Measurements from ENCODE around the gene MGAT4A.
A peak's percentile ranks its signal among the peaks of the same experiment; 100 is the strongest.

Gene MGAT4A

DNA sequence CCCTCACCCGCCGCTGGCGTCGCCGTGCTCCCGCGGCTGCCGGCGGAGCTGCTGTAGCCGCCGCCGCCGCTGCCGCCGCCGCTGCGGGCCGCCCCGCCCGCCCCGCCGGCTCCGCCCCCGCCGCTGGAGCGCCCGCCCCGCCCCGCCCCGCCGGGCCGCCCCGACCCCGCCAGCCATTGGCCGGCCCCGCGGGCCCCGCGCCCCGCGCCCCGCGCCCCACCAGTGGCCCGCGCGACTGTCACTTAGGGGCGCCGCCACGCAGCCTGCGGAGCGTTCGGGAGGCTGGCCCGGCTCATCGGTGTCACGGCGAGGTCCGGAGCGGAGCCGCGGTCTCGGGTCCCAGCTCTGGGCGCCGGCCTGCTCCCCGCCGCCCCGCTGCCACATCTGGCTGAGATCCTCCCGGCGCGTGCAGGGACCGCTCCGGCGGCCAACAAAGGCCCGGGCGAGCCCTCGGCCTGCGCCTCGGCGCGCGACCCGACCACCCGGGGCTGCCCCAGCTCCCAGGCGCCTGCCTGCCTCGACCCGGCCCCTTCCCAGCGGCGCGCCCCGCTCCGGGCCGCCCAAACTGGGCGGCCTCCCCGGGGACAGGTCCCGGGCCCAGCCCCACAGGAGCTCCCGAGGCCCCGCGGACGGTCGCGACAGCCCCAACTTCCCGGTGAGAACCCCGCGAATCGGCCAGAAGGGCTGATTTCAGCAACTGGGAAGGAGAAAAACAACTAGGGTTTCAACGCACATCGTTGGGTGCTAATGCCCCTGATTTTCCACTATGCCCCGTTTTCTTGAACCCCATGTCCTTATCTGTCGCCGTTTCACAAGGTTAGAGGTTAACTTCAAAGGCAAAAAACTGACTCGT, at the start of gene MGAT4A:
MGAT4A (minus strand) TSS at position 92 of the 853 bp plus-strand sequence. CDS start 4,800 bp downstream, outside the sequence.
- DNase-seq = peak; percentile 72

DNA sequence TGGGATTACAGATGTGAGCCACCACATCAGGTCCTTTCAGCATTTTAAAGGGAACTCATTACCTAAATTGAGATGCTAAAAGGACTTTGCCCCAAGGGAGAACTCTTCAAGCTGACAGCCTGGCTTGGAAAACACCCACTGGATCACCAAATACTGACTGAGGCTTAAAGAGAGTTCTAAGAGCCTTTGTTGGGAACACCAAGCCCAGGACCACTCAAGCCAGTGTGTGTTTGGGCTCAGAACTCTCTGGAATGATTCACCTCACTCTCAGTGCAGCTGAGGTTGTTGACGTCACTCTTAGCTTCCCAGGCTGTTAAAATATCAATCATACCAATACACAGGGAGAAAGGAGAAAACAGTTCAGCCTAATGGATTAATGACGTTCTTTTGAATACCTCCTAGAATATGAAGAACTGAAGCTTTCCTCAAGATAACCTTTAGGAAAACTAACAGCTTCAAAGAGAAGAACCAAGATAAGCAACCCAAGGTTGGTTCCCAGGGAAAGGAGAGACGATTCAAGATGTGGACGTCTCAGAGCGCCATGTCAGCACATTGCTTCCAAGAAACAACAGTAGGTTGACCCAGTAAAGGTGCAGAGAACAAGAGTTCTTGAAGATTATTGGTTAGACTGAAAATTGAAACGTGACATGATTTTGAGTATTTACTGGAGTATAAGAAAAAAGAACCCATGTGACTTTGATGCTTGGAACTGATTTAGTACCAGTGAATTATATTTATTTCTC, 48.0 kb upstream of the MGAT4A start:
- no peak for DNase-seq

DNA sequence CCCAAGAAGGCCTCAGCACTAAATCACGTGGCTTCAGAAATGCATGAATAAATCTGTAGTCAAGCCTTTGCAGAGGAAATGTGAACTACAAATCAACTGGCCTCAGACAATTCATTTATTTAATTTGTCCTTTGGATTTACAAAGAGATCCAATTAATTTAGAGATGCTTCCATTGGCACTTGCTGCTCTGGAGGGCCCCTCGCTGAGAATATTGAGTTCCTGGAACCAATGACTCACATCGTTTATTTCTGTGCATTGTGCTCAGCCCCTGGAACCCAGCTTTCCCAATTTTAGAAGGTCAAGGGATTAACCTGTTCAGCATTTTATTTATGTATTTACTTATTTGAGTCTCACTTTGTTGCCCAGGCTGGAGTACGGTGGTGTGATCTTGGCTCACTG, 47.2 kb upstream of the MGAT4A start:
- no peak for DNase-seq

DNA sequence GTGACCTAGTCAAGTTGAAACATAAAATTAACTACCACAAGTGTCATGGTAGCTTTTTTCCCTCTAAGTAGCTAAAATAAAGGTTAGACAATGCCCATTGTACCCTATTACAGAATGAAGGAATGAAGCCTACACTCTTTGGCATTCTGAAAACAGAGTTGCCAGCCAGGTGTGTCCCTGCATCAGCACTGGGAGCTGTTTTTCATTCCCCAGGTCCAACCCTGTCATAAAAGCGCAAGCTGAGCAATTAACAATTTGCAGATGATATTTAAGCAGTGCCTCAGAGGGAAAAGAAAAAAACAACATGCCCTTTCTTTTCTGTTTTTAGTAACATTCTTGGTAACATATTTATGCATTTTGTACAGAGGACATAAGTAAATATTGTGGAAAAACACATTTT, 46.8 kb upstream of the MGAT4A start:
- no peak for DNase-seq

DNA sequence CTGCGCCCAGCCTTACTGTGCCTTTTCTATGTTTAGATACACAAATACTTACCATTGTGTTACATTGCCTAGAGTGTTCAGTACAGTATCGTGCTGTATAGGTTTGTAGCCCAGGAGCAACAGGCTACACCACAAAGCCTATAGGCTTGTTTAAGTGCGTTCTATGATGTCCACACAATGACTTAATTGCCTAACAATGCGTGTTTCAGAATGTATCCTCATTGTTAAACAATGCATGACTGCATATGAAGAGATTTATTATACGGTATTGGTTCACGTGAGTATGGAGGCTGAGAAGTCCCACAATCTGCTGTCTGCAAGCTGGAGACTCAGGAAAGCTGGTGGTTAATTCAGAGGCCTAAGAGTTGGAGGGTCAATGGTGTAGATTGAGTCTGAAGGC, 46.1 kb upstream of the MGAT4A start:
- no peak for DNase-seq

DNA sequence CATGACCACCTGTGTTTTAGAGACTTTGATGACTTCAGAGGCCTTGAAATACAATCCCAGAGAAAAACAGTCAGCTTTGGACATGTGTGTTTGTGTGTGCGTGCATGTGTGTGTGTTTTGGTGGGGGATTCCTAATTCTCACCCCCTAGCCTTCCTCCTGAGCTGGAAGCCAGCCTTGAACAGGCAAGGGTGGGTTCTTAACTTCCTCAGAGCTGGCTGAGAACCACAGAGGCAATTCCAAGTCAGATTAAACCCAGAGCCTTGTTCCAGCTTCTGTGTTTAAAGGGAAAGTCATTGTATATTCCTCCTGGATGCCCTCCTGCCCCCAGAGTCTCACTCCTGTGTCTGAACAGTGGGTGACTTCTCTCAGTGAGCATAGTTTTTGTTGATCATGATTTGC, 45.2 kb upstream of the MGAT4A start:
- DNase-seq = no peak

DNA sequence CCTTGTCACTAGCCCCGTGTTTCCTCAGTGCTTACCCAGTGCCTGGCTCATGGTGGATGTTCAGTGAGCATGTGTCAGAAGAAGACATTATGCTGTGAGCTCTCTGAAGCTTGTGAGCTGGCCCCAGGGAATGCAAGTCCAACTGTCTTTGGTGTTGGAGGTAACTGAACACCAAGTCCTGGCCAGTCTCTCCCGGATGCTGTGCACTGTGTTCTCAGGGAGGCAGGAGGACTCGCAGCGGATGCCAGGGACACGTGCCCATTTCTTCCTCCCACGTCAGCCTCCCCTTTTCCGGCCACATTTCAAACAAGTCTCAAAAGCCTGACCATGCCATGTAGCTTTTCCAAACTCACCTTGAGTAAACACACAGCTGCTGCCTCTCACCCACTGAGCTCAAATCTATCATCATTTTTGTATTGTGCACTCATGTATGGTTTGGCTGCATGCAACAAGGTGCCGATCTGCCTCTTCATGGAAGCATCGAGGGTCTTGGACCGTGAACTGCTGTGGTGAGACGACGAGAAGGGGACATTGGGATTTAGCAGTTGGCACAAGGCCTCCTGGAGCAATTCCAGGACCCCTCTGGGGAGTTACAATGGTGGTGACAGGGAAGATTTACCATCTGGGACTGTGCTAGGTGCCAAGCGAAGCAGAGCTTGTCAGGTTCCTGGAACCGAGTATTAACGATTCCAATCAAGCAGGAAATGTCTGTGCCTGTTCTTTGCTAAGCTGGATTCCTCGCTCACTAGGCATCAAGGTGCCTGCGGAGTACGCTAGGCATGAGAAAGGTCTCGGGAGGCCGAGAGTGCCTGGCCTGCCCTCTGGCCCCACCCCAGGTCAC, 44.4 kb upstream of the MGAT4A start:
- no peak for DNase-seq

DNA sequence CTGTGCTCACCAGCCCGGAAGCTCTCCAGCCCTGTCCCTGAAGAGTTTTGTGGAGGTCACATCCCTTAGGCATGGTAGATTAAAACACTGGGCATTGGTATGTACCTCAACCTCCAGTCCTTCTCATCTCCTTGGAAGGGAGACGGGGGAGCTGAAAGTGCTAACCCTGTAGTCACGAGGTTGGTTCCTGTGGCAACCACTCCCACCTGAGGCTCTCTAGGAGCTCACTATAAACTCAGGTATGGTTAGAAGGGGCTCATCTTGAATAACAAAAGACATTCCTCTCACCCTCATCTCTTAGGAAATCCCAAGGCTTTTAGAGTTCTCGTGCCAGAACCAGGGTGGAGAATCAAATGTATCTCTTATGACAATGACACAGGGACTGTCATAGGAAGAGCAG, 43.0 kb upstream of the MGAT4A start:
- no peak for DNase-seq

DNA sequence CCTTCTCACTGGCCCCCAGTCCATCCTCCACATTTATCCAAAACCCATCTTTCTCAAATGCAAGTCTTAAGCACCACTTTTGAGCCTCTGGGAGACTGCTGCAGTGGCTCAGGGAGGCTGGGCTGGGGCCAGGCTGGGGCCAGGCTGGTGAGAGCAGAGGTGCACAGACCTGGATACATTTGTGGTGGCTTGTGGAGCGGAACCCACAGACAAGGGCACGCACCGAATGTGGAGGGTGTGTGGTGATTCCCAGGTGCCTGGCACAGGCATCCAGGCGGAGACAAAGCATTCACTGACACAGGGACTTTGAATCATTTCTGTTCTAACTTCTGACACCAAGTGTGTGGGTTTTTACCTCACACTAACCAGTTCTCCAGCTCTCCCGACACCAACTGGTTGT, 42.2 kb upstream of the MGAT4A start:
- no peak for DNase-seq

DNA sequence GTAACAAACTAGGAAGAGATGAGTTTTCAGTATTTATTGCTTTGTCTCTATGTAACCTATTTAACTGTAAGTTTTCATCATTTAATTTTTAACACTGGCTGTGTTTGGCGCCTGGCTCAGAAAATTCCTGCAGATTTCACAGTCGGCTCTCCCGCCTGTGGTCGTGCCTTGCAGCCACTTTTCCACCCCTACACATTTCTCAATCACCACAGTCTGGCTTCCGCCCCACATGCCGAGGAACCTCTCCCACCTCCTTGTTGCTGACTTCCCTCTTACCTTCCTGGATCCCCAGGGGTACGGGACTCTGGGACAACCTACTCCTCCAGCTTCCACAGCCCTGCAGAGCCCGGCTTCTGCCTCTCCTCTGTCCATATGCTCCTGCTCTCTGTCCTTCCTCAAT, 41.6 kb upstream of the MGAT4A start:
- no peak for DNase-seq

DNA sequence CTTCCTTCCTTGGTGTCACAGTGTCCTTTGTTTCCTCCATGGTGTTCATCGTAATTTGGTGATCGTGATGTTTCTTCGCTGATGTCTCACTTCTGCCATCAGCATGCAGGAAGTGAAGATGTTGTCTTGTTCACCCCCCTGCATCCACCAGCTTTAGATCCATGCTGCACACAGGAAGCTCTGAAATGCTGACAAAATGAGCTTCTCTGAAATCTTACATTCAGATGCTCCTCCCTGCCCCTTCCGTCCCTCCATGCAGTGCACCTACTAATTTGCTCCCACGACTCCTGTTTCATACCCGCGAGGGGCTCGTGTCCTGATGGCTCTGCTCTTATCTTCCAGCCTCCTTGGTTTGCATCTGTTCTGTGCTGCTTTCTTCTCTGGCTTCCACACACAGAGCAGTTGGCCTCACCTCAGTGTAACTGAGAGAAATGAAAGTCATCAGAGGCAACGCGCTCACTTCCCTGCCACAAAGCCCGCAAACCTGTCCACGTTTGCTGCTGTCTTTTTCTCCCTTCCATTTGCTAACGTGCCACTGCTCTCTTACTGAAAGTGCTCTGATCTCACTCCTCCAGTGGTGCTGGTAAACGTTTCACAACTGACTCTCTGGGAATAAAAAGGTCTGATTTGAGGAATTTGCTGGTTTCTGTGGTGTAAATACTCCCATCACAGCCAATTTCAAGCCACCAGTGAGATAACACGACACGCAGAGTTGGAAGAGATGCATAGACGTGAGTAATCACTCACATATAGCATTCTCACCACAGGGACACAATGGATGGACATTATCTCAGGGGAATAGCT, 41.0 kb upstream of the MGAT4A start:
- DNase-seq = peak; percentile 34

DNA sequence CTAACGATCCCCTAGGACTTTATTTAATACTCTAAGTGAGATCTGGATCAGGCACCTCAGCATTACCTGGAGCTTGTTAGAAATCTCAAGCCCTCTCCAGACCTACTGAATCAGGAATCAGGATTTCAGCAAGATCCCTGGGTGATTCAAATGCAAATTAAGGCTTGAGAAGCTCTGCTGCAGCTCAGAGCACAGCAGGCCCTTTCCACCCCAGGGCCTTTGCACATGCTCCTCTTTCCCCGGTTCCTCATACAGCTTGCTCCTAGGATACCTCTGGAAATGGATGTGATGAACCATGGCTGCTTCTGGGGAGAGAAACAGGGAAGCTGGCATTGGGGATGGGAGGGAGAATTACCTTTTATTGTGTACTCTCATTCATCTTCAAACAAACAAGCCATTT, 40.3 kb upstream of the MGAT4A start:
- no peak for DNase-seq

DNA sequence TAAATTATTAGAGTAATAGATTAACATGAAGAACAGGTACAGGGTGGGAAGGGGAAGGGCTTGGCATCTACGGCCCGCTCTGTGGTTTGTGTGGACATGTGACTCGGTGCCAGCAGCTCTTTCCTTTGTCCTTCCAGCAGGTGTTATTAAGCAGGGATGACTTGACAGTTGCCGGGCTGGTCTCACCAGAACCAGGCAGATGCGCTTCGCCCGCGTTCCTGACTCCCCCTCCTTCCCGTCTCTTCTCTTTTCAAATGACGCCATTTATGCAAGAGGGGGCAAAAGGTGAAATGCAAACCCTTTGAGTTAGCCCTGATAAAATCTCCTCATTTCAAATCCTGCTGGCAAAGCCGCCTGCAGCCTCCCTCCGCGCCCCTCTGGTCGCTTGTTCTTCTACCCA, 38.9 kb upstream of the MGAT4A start:
- DNase-seq = peak; percentile 25

DNA sequence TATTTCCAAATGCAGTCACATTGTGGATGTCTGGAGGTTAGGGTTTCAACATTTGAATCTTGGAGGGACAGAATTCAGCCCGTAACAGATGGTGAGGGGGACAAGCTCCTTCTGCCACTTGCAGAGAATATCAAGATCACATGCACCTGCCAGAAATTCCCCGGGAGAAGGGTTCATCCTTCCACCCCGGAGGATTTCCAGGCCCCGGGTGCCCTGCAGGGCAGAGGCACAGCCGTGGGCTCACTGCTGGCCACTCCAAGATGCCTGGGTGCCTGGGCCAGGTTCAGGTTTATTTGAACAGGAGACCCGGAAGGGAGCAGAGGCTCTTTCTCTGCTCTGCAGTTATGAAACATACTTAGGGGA, 38.2 kb upstream of the MGAT4A start:
- no peak for DNase-seq

DNA sequence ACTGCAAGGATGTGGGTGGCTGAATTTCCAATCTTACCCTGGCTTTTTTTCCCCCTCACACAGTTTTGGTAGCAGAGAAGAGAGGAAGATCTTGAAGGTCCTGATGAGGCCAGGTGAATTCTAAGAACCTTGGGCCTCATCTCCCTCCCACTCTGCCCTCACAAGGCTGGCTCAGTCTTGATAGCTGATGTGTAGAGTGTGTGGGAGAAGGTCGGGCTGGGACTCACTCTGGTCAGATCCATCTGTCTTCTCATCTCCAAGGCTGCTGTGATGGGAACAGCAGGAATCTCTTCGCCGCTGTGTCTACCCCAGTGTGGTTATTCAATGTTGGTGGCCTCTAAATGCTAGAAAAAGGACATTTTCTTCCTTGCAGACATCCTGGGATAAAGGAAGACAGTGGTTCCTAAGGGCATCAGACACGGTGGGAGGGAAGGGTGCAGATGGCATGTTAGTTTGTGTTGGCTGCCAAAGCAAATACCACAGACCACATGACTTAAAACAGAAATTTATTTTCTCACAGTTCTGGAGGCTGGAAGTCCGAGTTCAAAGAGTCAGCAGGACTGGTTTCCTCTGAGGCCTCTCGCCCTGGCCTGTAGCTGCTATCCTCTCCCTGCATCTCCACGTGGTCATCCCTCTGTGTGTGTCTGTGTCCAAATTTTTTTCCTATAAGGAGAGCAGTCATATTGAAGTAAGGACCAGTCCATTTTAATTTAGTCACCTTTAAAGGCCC, 37.6 kb upstream of the MGAT4A start:
- no peak for DNase-seq

DNA sequence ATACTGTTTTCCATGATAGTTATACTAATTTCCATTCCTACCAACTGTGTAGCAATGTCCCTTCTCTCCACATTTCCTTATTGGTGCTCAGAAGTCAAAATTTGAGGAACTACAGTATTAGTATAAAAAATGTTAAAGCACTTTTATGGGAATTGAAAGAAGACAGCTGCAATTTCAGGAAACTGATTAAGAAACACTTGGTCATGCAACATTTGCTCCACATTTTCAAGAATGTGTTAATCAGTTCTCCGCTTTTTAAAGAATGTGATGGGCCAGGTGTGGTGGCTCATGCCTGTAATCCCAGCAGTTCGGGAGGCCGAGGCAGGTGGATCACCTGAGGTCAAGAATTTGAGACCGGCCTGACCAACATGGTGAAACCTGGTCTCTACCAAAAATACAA, 33.6 kb upstream of the MGAT4A start:
- peak; percentile 26 for DNase-seq

DNA sequence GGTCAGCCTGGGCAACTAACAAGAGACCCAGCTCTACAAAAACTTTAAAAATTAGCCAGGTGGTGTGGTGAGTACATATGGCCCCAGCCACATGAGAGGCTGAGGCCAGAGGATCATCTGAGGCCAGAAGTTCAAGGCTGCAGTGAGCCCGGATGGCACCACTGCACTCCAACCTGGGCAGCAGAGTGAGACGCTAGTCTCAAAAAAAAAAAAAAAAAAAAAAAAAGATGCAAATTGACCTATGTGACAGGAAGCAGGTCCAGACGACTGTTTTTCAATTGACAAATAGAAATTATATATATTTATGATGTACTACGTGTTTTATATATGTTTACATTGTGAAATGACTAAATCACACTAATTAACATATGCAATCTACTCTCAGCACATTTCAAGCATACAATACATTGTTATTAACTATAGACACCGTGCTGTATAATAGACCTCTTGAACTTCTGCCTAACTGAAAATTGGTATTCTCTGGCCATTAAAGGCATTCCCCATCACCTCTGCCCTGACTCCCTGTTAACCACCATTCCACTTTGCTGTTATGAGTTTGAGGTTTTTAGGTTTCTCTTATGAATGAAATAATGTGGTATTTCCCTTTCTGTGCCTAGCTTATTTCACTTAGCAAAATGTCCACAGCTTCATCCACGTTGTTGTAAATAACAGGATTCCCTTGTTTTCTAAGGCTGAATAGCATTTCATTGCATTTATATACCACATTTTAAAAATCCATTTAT, 32.4 kb upstream of the MGAT4A start:
- no peak for DNase-seq

DNA sequence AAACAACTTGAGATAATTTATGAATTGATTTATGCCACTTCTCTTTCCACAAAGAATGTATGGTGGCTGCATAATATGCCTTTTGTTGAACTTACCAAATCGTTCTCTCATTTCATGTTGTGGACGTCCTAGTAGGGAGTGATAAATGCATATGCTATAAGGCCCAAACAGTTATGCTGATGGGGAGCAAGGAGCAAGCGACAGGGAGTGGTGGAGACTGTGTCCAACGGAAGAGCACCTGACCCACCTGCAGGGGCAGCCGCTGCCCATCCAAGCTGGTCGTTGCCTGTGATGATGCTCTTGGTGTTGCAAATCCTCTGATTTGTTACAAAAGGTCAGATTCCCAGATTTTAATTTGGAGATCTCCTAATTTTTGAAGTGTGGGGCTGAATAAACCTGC, 31.0 kb upstream of the MGAT4A start:
- DNase-seq = no peak

DNA sequence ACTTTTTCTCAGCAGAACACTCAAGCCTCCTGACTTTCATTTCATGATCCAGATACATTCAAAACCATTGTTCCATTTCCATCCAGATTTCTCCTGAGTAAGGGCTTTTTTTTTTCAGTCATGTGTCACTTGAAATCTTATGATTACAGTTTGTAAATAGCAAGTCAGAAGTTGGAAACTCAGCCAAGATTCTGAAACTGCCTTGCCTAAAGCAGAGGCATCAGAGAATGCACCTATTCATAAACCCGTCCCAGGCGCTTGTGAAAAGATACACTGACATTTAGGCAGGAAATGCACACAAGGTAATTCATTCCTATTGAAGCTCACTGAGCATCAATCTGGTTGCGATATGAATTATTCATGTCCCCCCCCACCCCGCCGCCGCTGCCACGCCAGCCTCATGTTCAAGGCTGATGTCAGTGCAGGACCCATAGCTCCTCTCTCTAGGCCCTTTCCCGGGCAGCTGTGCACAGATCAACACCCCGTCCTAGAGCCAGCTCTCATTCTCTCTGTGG, 30.4 kb upstream of the MGAT4A start:
- DNase-seq = no peak

DNA sequence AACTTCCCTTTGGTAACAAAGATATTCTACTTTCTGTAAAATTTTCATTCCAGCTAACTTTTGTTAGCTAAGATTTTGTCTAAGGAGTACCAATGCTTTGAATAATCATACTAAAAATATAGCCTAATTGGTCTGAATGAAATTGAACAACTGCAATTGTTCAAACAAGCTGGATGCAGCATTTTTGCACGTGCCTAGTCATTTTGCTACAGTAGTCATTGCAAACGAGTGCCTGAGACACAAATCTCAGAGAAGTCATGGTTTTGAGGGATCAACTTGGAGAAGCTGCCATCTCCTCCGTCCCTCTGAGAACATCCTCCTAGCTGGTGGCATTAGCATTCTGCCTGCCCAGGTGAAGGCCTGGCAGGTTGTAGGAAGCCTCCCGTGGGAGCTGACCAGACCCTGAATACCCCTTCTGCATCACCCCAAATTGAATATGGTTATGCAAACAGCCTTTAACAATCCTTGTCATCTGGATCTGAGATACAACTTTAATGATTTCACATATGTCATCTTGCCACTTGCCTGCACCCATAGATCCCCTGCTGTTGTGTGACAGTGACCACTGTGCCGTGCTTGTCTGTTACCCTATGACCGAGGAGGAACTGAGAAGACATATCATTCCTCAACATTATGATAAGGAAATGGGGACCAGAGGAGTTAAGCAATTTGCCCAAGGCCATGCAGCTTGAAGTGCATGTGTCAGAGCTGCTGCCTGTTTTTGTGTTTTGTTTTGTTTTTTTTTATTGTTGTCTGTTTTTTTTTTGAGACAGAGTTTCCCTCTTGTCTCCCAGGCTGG, 29.1 kb upstream of the MGAT4A start:
- peak; percentile 58 for DNase-seq

Measured in hematopoietic multipotent progenitor cell treated with erythropoietin and hydrocortisone succinate and interleukin-3 and kit ligand, for 4 days (in vitro differentiated cells).